GM19328 (cell line): Measurements from ENCODE around the gene SBSN.

ENCODE experiments used
- ATAC-seq: cut with Tn5 transposase; IDR thresholded peaks from one replicate; pipeline ENCODE4 v1.9.1; 2021; ENCODE audit warnings: mild to moderate bottlenecking, moderate library complexity; ENCODE audit not compliant: unreplicated experiment

Gene SBSN

GRCh38 chr19:35555301-35556005 lies 27.3 kb upstream of the SBSN start:
- ATAC-seq: no peak

- ATAC-seq: no peak
Measured at GRCh38 chr19:35554076-35554475, 26.0 kb upstream of the SBSN start.

- ATAC-seq: no peak
Measured at GRCh38 chr19:35553385-35554000, 25.4 kb upstream of the SBSN start.

GRCh38 chr19:35552534-35553384 lies 24.6 kb upstream of the SBSN start:
- no peak for ATAC-seq

GRCh38 chr19:35551091-35551810 lies 23.1 kb upstream of the SBSN start:
- ATAC-seq: no peak

- no peak for ATAC-seq
Measured at GRCh38 chr19:35549879-35550523, 21.9 kb upstream of the SBSN start.

- no peak for ATAC-seq
Measured at GRCh38 chr19:35549174-35549788, 21.2 kb upstream of the SBSN start.

- no peak for ATAC-seq
Measured at GRCh38 chr19:35546532-35546931, 18.4 kb upstream of the SBSN start.

GRCh38 chr19:35545855-35546381 lies 17.8 kb upstream of the SBSN start:
- ATAC-seq: peak; percentile 26

- ATAC-seq: peak; percentile 78
Measured at GRCh38 chr19:35545001-35545854, 17.1 kb upstream of the SBSN start, which contains the start of gene TMEM147. TMEM147 (plus strand) TSS chr19:35545626; CDS start chr19:35545740, 114 bp downstream.

GRCh38 chr19:35544110-35544802 lies 16.1 kb upstream of the SBSN start:
- no peak for ATAC-seq

GRCh38 chr19:35543280-35544109 lies 15.4 kb upstream of the SBSN start:
- ATAC-seq: no peak

GRCh38 chr19:35542209-35542608 lies 14.1 kb upstream of the SBSN start:
- ATAC-seq: no peak

GRCh38 chr19:35540356-35540927 lies 12.3 kb upstream of the SBSN start:
- ATAC-seq: no peak

- no peak for ATAC-seq
Measured at GRCh38 chr19:35539850-35540249, 11.7 kb upstream of the SBSN start.

- ATAC-seq: no peak
Measured at GRCh38 chr19:35539314-35539713, 11.2 kb upstream of the SBSN start.
